GM12878 (cell line): ENCODE results near the gene CCT4. TPM values are rescaled to one million over a fixed set of nuclear protein-coding genes. Genes with fewer than 3 reads are reported as not detected.

ENCODE experiments used
- ATAC-seq: fragments of 200-7000 bp; cut with Tn5 transposase; 3 replicates; pipeline ENCODE4 v1.9.1; 2020; ENCODE audit warnings: mild to moderate bottlenecking, moderate library complexity
- BruUV-seq: library from RNA; stranded (reverse); fragments of 400-500 nt; replicated peaks from 2 replicates; lab custom pipeline; 2021; lab: Mats Ljungman, UMichigan
- CTCF ChIA-PET: fragments of 300-600 bp; sonication (Branson Sonifier 250); formaldehyde crosslinking; extraction: SDS; loops from one replicate; lab custom pipeline; 2021; ENCODE audit warnings: inconsistent platforms; lab: Yijun Ruan, JAX
- POLR2A ChIA-PET: fragments of 350-600 bp; formaldehyde crosslinking; extraction: SDS; loops from one replicate; lab custom pipeline; 2021; ENCODE audit warnings: inconsistent platforms; lab: Charles Lee
- RAD21 ChIA-PET: fragments of 300-600 bp; sonication (Branson Sonifier 250); formaldehyde crosslinking; loops from one replicate; lab custom pipeline; 2023; ENCODE audit warnings: antibody characterized with exemption; ENCODE audit not compliant: unreplicated experiment; lab: Charles Lee
- SMC1A ChIA-PET: fragments of 300-600 bp; sonication (Branson Sonifier 250); formaldehyde crosslinking; loops from one replicate; lab custom pipeline; 2023; ENCODE audit not compliant: unreplicated experiment, uncharacterized antibody; lab: Charles Lee
- DNase-seq: peaks from one replicate; pipeline ENCODE4 v3.0.0-alpha.2; 2011; ENCODE audit warnings: low read depth, low spot score
- FAIRE-seq: peaks from 3 replicates; lab custom pipeline; 2011; peaks lifted over from hg19 to GRCh38; lab: Jason Lieb, UNC
- H2AFZ ChIP-seq: 2 replicates; pipeline ENCODE4 v1.6.0; 2011; ENCODE audit warnings: low read depth, low read length, control low read depth; ENCODE audit not compliant: control insufficient read depth
- H3K27ac ChIP-seq: 2 replicates; pipeline ENCODE4 v1.5.1; 2011; ENCODE audit warnings: control low read depth; ENCODE audit not compliant: control insufficient read depth, insufficient read depth
- H3K27me3 ChIP-seq, 2 experiments: replicated peaks in 1 of 2; 2 replicates each; pipeline versions ENCODE4 v1.6.0 to v1.6.1; 2011; ENCODE audit warnings: low read length in 1 of 2; ENCODE audit not compliant: control insufficient read depth in 2 of 2, insufficient read depth in 2 of 2
- H3K36me3 ChIP-seq, 2 experiments: 2 replicates each; pipeline ENCODE4 v1.5.1; 2011; ENCODE audit warnings: low read length in 1 of 2; ENCODE audit not compliant: control insufficient read depth in 2 of 2, insufficient read depth in 2 of 2
- H3K4me1 ChIP-seq: 2 replicates; pipeline ENCODE4 v1.6.1; 2011; ENCODE audit warnings: mild to moderate bottlenecking, low read length, moderate library complexity, mixed read lengths; ENCODE audit not compliant: control insufficient read depth, insufficient read depth
- H3K4me2 ChIP-seq: 2 replicates; pipeline ENCODE4 v1.6.0; 2011; ENCODE audit warnings: control low read depth; ENCODE audit not compliant: control insufficient read depth, insufficient read depth
- H3K4me3 ChIP-seq: fragments of 200-600 bp; sonication (generic); 2 replicates; pipeline ENCODE4 v1.5.1; 2016
- H3K79me2 ChIP-seq: 2 replicates; pipeline ENCODE4 v1.6.0; 2011; ENCODE audit warnings: low read length; ENCODE audit not compliant: control insufficient read depth, insufficient read depth
- H3K9ac ChIP-seq: 2 replicates; pipeline ENCODE4 v1.8.0; 2011; ENCODE audit warnings: low read length, control low read depth, mixed read lengths; ENCODE audit not compliant: control insufficient read depth, insufficient read depth
- H3K9me3 ChIP-seq: replicated peaks from 3 replicates; pipeline ENCODE4 v1.5.1; 2011; ENCODE audit warnings: mild to moderate bottlenecking, low read length; ENCODE audit not compliant: control insufficient read depth, insufficient read depth
- H4K20me1 ChIP-seq: 2 replicates; pipeline ENCODE4 v1.6.0; 2011; ENCODE audit not compliant: control insufficient read depth, insufficient read depth
- ASH2L ChIP-seq: fragments of 300-600, 200-600 bp; sonication (generic); IDR thresholded peaks from 2 replicates; pipeline ENCODE4 v1.6.1; 2017; ENCODE audit warnings: low read depth, mild to moderate bottlenecking, borderline replicate concordance
- BHLHE40 ChIP-seq, 2 experiments: fragments of 450-650 bp in 1 of 2; IDR thresholded peaks; 2 replicates each; pipeline ENCODE4 v1.6.1; 2011 to 2017; ENCODE audit warnings: low read depth in 2 of 2, borderline replicate concordance in 1 of 2, improper control_type of control experiment in 1 of 2, low read length in 1 of 2, mild to moderate bottlenecking in 1 of 2
- CREM ChIP-seq: IDR thresholded peaks from 2 replicates; pipeline ENCODE4 v1.6.1; 2014; ENCODE audit warnings: antibody characterized with exemption, low read depth
- IRF3 ChIP-seq: fragments of 450-650 bp; IDR thresholded peaks from 2 replicates; pipeline ENCODE4 v1.6.1; 2014; ENCODE audit warnings: mild to moderate bottlenecking
- KLF5 ChIP-seq: fragments of 450-650 bp; IDR thresholded peaks from 2 replicates; pipeline ENCODE4 v1.6.1; 2014; ENCODE audit warnings: mild to moderate bottlenecking; ENCODE audit not compliant: partially characterized antibody
- NFIC ChIP-seq: IDR thresholded peaks from 2 replicates; pipeline ENCODE4 v1.6.1; 2012; ENCODE audit warnings: low read depth, mild to moderate bottlenecking, inconsistent platforms, low read length, moderate library complexity
- NFYA ChIP-seq: IDR thresholded peaks from 2 replicates; pipeline ENCODE4 v1.6.1; 2011; ENCODE audit warnings: low read depth, mild to moderate bottlenecking, low read length, improper control_type of control experiment, borderline replicate concordance
- PKNOX1 ChIP-seq: fragments of 450-650 bp; IDR thresholded peaks from 2 replicates; pipeline ENCODE4 v1.6.1; 2016; ENCODE audit warnings: mild to moderate bottlenecking
- RAD21 ChIP-seq: IDR thresholded peaks from 2 replicates; pipeline ENCODE4 v1.6.1; 2011; ENCODE audit warnings: mild to moderate bottlenecking, low read depth, low read length, moderate library complexity; ENCODE audit not compliant: insufficient read depth
- SIX5 ChIP-seq: IDR thresholded peaks from 2 replicates; pipeline ENCODE4 v1.6.1; 2011; ENCODE audit warnings: mild to moderate bottlenecking, low read depth, low read length, moderate library complexity; ENCODE audit not compliant: severe bottlenecking
- SMC3 ChIP-seq: IDR thresholded peaks from 2 replicates; pipeline ENCODE4 v1.6.1; 2011; ENCODE audit warnings: low read length, improper control_type of control experiment, borderline replicate concordance
- WRNIP1 ChIP-seq: IDR thresholded peaks from 2 replicates; pipeline ENCODE4 v1.6.1; 2011; ENCODE audit warnings: low read depth, low read length, improper control_type of control experiment, borderline replicate concordance
- ZZZ3 ChIP-seq: IDR thresholded peaks from 2 replicates; pipeline ENCODE4 v1.6.1; 2011; ENCODE audit warnings: low read depth; ENCODE audit not compliant: control insufficient read depth, insufficient read length
- WGBS: methylation state at CpG from one replicate; pipeline ENCODE4 v1.1.6; 2016; ENCODE audit warnings: low lambda C conversion rate; ENCODE audit not compliant: insufficient replicate concordance, insufficient coverage; ENCODE audit errors: missing lambda C conversion rate; 5-methylcytosine and 5-hydroxymethylcytosine counted together
- in situ Hi-C: fragments of 300-500 bp; cut with MboI; formaldehyde crosslinking; loops from 9 replicates; pipeline ENCODE4 v1.14.3; 2018; ENCODE audit warnings: mixed read lengths
- intact Hi-C: fragments of 100-400 bp; cut with micrococcal nuclease; formaldehyde crosslinking; loops from one replicate; pipeline ENCODE4 v1.14.2; 2022; ENCODE audit not compliant: unreplicated experiment
- polyA plus RNA-seq, 11 experiments: library from polyadenylated mRNA; depleted of rRNA in 4 of 11; unstranded in 6 of 11; stranded (reverse) in 5 of 11; fragments of >200 nt; fragmentation: Nextera tagmentation in 4 of 11; fragmentation: Illumina TruSeq in 1 of 11; extraction: Ambion mirVana in 4 of 11; extraction: Trizol in 1 of 11; gene quantifications; 1 replicate in 1 of 11; 2 replicates in 10 of 11; pipeline versions ENCODE4 v1.2.1 to v1.2.3, GENCODE V29; 2011 to 2016; ENCODE audit warnings: inconsistent platforms in 2 of 11, missing spikeins in 2 of 11, low read depth in 1 of 11
- total RNA-seq, 4 experiments: library from RNA; depleted of rRNA in 3 of 4; stranded (reverse); fragments of >200 nt in 3 of 4; fragmentation: Illumina TruSeq in 1 of 4; extraction: Trizol in 1 of 4; gene quantifications; 2 replicates each; pipeline versions ENCODE4 v1.2.1 to v1.2.3, GENCODE V29; 2013 to 2021
- TF ChIP-seq, protein P1 (sequence below), 3 experiments: IDR thresholded peaks in 2 of 3; conservative IDR thresholded peaks in 1 of 3; 2 replicates each; pipeline ENCODE4 v1.5.1; 2011; ENCODE audit warnings: low read depth in 3 of 3, low read length in 3 of 3, mild to moderate bottlenecking in 3 of 3, control low read depth in 2 of 3, moderate library complexity in 2 of 3, inconsistent platforms in 1 of 3, mixed read lengths in 1 of 3; ENCODE audit not compliant: control insufficient read depth in 2 of 3, insufficient read depth in 1 of 3; ENCODE audit errors: extremely low read depth in 1 of 3

Gene CCT4
- total and polyA plus RNA-seq, 10 of the 15 experiments (the other 5 are each of a cell fraction or from before 2014, with no cell fraction given) = 76.6 to 320 (median 211) TPM

DNA sequence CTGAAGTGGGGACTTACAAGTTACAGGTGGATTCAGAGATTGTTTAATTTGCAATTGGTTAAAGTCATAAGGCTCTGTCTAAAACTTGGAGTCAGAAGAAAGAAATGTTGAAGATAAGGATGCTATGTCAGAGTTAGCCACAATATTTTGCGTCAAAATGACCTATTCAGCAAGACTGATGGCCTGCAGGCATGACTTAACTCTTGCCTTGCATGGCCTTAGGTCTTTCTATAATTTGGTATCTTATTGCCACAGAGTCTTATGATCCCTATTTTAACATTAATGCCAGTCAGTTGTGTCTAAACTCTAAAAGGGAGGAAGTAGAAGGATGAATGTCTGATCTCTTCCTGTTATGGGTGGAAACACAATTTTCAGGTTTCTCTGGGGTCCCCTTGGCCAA, 11.8 kb upstream of the CCT4 start (continued):
- no peak for TF ChIP-seq IRF3
- TF ChIP-seq SIX5 = no peak
- TF ChIP-seq KLF5 = no peak
- no peak for TF ChIP-seq PKNOX1
- no peak for TF ChIP-seq CREM
- TF ChIP-seq NFIC = no peak
- no peak for TF ChIP-seq WRNIP1
- TF ChIP-seq NFYA = no peak

DNA sequence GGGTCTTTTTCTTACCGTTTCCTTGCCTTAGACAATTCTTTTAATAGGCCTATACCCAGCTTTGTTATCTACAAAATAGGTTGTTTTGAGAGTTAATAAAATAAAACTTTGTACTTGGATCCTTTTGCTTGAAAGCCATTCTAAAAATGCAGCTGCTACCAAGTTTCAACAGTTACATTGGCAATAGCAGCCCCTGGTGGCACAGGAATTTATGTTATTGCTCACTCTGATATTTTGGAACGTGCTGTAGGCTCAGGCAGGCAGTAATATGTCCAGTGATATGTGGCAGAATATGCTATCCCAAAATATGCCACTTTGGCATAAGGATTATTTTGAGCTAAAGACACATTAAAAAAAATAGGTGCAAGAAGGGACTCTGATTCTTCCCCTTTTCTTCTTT, 10.4 kb upstream of the CCT4 start:
- POLR2A ChIA-PET = interaction anchor here (1.0 kb wide), 1 partner anchor 898 kb away, joined by 3 read pairs; no protein-coding TSS in a partner anchor
- H3K27me3 ChIP-seq = no peaks in the 10 kb centered on the region
- H3K4me3 ChIP-seq = no peak overlapping the region
- 39% methylated on average over 2 of the region's 2 CpGs for WGBS
- TF ChIP-seq RAD21 (peak; percentile 71), BHLHE40 (IDR thresholded peaks at IDR 0.05; ENCODE audit: borderline replicate concordance in 1 of 2, low read depth in 2 of 2, low read length in 1 of 2) (peak in 1 of 2 experiments; percentile 28; a peak in 1 of 4 replicates), ZZZ3 (no peak), ASH2L (no peak), SMC3 (peak; percentile 49; the same call in 1 of the 2 replicates), SIX5 (no peak)
- TF ChIP-seq, protein P1, sequence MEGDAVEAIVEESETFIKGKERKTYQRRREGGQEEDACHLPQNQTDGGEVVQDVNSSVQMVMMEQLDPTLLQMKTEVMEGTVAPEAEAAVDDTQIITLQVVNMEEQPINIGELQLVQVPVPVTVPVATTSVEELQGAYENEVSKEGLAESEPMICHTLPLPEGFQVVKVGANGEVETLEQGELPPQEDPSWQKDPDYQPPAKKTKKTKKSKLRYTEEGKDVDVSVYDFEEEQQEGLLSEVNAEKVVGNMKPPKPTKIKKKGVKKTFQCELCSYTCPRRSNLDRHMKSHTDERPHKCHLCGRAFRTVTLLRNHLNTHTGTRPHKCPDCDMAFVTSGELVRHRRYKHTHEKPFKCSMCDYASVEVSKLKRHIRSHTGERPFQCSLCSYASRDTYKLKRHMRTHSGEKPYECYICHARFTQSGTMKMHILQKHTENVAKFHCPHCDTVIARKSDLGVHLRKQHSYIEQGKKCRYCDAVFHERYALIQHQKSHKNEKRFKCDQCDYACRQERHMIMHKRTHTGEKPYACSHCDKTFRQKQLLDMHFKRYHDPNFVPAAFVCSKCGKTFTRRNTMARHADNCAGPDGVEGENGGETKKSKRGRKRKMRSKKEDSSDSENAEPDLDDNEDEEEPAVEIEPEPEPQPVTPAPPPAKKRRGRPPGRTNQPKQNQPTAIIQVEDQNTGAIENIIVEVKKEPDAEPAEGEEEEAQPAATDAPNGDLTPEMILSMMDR (IDR thresholded peaks at IDR 0.05 in 2 of 3, conservative IDR thresholded peaks at IDR 0.05 in 1 of 3; ENCODE audit: control insufficient read depth in 2 of 3, extremely low read depth in 1 of 3, insufficient read depth in 1 of 3, low read depth in 3 of 3, low read length in 3 of 3) = peak; percentile 66 to 75 (median 67)
- TF ChIP-seq, all 136 proteins: peak for 4
- intact Hi-C loops (no loop called here), in situ Hi-C loops (no loop called here)
- no TSS peak for BruUV-seq
- H4K20me1 ChIP-seq = no peaks in the 10 kb centered on the region
- DNase-seq = no peak
- H2AFZ ChIP-seq = no peak overlapping the region
- H3K9me3 ChIP-seq = no peaks in the 10 kb centered on the region
- H3K36me3 ChIP-seq = no peaks in the 10 kb centered on the region
- no peak overlapping the region for H3K27ac ChIP-seq
- CTCF ChIA-PET = interaction anchor here (0.7 to 2.3 kb wide), 6 partner anchors 20 to 1191 kb away, joined by 3 to 7 read pairs (median 4); no protein-coding TSS in a partner anchor
- SMC1A ChIA-PET = interaction anchor here (0.9 to 1.8 kb wide), 2 partner anchors 22 to 228 kb away, joined by 3 to 6 read pairs; no protein-coding TSS in a partner anchor
- H3K4me1 ChIP-seq = no peaks in the 10 kb centered on the region
- H3K4me2 ChIP-seq = no peak overlapping the region
- no peak overlapping the region for H3K9ac ChIP-seq
- RAD21 ChIA-PET = interaction anchor here (0.6 to 1.2 kb wide), 4 partner anchors 14 to 1115 kb away, joined by 3 read pairs; no protein-coding TSS in a partner anchor
- no peaks in the 10 kb centered on the region for H3K79me2 ChIP-seq
- peak; percentile 84 for ATAC-seq
- no peak for FAIRE-seq
